Measurements from ENCODE around the gene PLD4.

- TF ChIP-seq RBBP5 (IDR thresholded peaks at IDR 0.05; ENCODE audit: borderline replicate concordance, insufficient read depth, low read length, poor library complexity, severe bottlenecking) (no peak), PHTF2 (CRISPR knock-in tag; IDR thresholded peaks at IDR 0.05) (no peak), SRF (CRISPR knock-in tag; IDR thresholded peaks at IDR 0.05) (no peak), ZFX (CRISPR knock-in tag; IDR thresholded peaks at IDR 0.05) (no peak), KLF16 (IDR thresholded peaks at IDR 0.05) (no peak), ZNF184 (CRISPR knock-in tag; IDR thresholded peaks at IDR 0.05) (no peak)
- TF ChIP-seq, protein P1, sequence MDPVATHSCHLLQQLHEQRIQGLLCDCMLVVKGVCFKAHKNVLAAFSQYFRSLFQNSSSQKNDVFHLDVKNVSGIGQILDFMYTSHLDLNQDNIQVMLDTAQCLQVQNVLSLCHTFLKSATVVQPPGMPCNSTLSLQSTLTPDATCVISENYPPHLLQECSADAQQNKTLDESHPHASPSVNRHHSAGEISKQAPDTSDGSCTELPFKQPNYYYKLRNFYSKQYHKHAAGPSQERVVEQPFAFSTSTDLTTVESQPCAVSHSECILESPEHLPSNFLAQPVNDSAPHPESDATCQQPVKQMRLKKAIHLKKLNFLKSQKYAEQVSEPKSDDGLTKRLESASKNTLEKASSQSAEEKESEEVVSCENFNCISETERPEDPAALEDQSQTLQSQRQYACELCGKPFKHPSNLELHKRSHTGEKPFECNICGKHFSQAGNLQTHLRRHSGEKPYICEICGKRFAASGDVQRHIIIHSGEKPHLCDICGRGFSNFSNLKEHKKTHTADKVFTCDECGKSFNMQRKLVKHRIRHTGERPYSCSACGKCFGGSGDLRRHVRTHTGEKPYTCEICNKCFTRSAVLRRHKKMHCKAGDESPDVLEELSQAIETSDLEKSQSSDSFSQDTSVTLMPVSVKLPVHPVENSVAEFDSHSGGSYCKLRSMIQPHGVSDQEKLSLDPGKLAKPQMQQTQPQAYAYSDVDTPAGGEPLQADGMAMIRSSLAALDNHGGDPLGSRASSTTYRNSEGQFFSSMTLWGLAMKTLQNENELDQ (CRISPR knock-in tag; IDR thresholded peaks at IDR 0.05; ENCODE audit: borderline replicate concordance), result no peak
- TF ChIP-seq, protein P2, sequence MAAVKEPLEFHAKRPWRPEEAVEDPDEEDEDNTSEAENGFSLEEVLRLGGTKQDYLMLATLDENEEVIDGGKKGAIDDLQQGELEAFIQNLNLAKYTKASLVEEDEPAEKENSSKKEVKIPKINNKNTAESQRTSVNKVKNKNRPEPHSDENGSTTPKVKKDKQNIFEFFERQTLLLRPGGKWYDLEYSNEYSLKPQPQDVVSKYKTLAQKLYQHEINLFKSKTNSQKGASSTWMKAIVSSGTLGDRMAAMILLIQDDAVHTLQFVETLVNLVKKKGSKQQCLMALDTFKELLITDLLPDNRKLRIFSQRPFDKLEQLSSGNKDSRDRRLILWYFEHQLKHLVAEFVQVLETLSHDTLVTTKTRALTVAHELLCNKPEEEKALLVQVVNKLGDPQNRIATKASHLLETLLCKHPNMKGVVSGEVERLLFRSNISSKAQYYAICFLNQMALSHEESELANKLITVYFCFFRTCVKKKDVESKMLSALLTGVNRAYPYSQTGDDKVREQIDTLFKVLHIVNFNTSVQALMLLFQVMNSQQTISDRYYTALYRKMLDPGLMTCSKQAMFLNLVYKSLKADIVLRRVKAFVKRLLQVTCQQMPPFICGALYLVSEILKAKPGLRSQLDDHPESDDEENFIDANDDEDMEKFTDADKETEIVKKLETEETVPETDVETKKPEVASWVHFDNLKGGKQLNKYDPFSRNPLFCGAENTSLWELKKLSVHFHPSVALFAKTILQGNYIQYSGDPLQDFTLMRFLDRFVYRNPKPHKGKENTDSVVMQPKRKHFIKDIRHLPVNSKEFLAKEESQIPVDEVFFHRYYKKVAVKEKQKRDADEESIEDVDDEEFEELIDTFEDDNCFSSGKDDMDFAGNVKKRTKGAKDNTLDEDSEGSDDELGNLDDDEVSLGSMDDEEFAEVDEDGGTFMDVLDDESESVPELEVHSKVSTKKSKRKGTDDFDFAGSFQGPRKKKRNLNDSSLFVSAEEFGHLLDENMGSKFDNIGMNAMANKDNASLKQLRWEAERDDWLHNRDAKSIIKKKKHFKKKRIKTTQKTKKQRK (IDR thresholded peaks at IDR 0.05; ENCODE audit: borderline replicate concordance, low read depth, low read length), result no peak
- TF ChIP-seq, protein P3, sequence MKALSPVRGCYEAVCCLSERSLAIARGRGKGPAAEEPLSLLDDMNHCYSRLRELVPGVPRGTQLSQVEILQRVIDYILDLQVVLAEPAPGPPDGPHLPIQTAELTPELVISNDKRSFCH (CRISPR knock-in tag; IDR thresholded peaks at IDR 0.05), result no peak
- TF ChIP-seq, protein P3 (tag; IDR thresholded peaks at IDR 0.05), result no peak
- TF ChIP-seq, protein P4, sequence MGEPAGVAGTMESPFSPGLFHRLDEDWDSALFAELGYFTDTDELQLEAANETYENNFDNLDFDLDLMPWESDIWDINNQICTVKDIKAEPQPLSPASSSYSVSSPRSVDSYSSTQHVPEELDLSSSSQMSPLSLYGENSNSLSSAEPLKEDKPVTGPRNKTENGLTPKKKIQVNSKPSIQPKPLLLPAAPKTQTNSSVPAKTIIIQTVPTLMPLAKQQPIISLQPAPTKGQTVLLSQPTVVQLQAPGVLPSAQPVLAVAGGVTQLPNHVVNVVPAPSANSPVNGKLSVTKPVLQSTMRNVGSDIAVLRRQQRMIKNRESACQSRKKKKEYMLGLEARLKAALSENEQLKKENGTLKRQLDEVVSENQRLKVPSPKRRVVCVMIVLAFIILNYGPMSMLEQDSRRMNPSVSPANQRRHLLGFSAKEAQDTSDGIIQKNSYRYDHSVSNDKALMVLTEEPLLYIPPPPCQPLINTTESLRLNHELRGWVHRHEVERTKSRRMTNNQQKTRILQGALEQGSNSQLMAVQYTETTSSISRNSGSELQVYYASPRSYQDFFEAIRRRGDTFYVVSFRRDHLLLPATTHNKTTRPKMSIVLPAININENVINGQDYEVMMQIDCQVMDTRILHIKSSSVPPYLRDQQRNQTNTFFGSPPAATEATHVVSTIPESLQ (CRISPR knock-in tag; IDR thresholded peaks at IDR 0.05), result no peak
- TF ChIP-seq, protein P5, sequence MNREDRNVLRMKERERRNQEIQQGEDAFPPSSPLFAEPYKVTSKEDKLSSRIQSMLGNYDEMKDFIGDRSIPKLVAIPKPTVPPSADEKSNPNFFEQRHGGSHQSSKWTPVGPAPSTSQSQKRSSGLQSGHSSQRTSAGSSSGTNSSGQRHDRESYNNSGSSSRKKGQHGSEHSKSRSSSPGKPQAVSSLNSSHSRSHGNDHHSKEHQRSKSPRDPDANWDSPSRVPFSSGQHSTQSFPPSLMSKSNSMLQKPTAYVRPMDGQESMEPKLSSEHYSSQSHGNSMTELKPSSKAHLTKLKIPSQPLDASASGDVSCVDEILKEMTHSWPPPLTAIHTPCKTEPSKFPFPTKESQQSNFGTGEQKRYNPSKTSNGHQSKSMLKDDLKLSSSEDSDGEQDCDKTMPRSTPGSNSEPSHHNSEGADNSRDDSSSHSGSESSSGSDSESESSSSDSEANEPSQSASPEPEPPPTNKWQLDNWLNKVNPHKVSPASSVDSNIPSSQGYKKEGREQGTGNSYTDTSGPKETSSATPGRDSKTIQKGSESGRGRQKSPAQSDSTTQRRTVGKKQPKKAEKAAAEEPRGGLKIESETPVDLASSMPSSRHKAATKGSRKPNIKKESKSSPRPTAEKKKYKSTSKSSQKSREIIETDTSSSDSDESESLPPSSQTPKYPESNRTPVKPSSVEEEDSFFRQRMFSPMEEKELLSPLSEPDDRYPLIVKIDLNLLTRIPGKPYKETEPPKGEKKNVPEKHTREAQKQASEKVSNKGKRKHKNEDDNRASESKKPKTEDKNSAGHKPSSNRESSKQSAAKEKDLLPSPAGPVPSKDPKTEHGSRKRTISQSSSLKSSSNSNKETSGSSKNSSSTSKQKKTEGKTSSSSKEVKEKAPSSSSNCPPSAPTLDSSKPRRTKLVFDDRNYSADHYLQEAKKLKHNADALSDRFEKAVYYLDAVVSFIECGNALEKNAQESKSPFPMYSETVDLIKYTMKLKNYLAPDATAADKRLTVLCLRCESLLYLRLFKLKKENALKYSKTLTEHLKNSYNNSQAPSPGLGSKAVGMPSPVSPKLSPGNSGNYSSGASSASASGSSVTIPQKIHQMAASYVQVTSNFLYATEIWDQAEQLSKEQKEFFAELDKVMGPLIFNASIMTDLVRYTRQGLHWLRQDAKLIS (CRISPR knock-in tag; IDR thresholded peaks at IDR 0.05), result no peak
These were observed 28.4 kb downstream of the PLD4 start for GRCh38 chr14:104953097-104953496.
